Stimulated activated naive CD8-positive, alpha-beta T cell treated with anti-CD3 and anti-CD28 coated beads, Interleukin-15, Interleukin-2, amounts not matched to agents 100 ng/mL and 50 ng/mL, for 24 hours (primary cell): ENCODE measurements around the gene PPP2R2D.
"Not testable (repeated sequence)": the region's sequence is repeated elsewhere in the genome, so short reads cannot be mapped to it uniquely, and the experiment has no call there.

ENCODE experiments used
- H3K27ac Mint-ChIP-seq: one replicate; pipeline ENCODE4 v1.8.0; 2021; ENCODE audit warnings: mild to moderate bottlenecking, mixed read lengths
- H3K27me3 Mint-ChIP-seq: one replicate; pipeline ENCODE4 v1.8.0; 2021; ENCODE audit warnings: mixed read lengths
- H3K36me3 Mint-ChIP-seq: one replicate; pipeline ENCODE4 v1.8.0; 2021; ENCODE audit warnings: low read depth, mixed read lengths
- H3K4me1 Mint-ChIP-seq: one replicate; pipeline ENCODE4 v1.8.0; 2021; ENCODE audit warnings: low read depth, mixed read lengths
- H3K4me3 Mint-ChIP-seq: one replicate; pipeline ENCODE4 v1.8.0; 2021; ENCODE audit warnings: mild to moderate bottlenecking, mixed read lengths
- H3K9me3 Mint-ChIP-seq: one replicate; pipeline ENCODE4 v1.8.0; 2021; ENCODE audit warnings: mixed read lengths

The PPP2R2D gene

DNA sequence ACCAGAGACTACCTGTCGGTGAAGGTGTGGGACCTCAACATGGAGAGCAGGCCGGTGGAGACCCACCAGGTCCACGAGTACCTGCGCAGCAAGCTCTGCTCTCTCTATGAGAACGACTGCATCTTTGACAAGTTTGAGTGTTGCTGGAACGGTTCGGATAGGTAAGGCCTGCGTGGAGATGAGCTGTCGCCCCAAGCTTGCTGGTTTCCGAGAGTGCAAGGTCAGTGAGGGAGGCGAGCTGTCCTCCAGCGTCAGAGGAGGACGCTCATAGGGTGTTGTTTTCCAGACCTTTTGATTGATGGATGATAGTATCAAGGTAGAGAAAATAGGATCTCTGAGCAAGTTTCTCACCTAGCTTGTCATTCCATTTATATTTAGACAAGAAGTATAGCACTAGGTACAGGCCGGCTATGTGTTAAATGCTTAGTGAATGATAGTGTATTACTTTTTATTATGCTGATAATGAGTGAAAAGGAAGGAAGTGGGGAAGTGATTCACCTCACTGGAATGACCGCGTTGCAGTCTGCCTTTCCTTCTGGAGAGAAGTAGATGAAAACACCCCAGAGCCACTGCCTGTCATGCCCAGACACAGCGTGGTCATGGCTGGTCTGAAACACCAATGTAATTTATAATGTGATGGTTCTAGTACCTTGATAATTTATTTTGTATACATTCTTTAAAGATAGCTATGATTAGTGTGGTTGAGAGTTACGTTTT is 47.0 kb downstream of the PPP2R2D start:
- Mint-ChIP-seq H3K4me1 (no peaks in the 10 kb centered on the region), H3K36me3 (peaks cover 68% of the 10 kb centered on the region), H3K27ac (no peak overlapping the region), H3K27me3 (no peaks in the 10 kb centered on the region), H3K9me3 (no peaks in the 10 kb centered on the region), H3K4me3 (no peak overlapping the region)

DNA sequence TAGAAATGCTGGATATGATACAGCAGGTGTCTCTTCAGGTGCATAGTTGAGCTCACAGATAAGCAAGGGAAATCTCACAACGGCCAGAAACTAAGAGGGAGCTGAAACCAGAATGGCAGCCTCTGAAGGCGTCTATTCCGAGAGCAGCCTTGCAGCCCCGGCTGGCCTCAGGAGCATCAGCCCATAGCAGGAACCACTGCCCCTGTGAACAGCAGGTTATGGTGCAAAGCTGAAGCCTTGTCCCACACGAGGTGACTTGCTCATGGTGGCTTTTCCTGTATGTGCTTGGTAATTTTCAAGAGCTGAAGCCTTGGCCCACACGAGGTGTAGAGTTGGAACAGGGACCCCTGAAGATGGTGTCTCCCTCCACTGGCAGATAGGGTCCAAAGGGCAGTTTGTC is 47.7 kb downstream of the PPP2R2D start:
- no peak overlapping the region for H3K27ac Mint-ChIP-seq
- H3K36me3 Mint-ChIP-seq = peaks cover 64% of the 10 kb centered on the region

DNA sequence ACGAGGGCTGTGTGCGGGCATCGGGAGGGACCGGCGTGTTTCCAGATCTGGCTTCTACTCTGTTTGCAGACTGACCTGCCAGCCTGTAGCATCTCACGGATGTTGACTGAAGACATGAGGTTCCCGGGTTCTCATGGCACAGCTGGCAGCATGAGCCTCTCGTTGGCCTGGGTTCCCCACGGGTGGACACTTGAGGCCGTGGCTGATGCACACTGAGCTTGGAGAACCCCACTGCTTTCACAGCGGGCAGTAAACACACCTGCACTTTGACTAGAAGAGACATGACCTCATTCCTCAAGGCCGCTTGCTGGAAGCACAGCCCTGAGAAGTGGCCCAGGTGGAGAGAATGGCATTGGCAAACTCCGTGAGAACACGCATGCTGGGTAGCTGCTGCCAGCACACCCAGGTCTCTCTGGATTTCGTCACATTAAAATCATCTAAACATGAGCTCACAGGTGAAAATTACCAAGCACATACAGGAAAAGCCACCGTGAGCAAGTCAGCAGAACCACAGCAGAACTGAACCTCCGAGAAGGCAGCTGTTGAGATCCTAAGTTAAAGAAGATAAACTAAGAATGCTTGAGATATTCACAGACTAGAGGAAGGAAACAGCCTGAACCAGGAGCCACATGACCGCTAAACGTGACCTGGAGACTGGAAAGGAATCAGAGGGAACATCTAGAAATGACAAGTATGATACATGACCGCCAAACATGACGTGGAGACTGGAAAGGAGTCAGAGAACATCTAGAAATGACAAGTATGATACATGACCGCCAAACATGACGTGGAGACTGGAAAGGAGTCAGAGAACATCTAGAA is 48.4 kb downstream of the PPP2R2D start:
- Mint-ChIP-seq H3K27ac (no peak overlapping the region), H3K4me1 (no peaks in the 10 kb centered on the region), H3K9me3 (no peaks in the 10 kb centered on the region), H3K4me3 (no peak overlapping the region), H3K27me3 (no peaks in the 10 kb centered on the region), H3K36me3 (peaks cover 63% of the 10 kb centered on the region)

More for the DNA sequence above, 47.7 kb downstream of the PPP2R2D start:
- H3K4me1 Mint-ChIP-seq = no peaks in the 10 kb centered on the region
- no peak overlapping the region for H3K4me3 Mint-ChIP-seq
- no peaks in the 10 kb centered on the region for H3K27me3 Mint-ChIP-seq
- no peaks in the 10 kb centered on the region for H3K9me3 Mint-ChIP-seq

DNA sequence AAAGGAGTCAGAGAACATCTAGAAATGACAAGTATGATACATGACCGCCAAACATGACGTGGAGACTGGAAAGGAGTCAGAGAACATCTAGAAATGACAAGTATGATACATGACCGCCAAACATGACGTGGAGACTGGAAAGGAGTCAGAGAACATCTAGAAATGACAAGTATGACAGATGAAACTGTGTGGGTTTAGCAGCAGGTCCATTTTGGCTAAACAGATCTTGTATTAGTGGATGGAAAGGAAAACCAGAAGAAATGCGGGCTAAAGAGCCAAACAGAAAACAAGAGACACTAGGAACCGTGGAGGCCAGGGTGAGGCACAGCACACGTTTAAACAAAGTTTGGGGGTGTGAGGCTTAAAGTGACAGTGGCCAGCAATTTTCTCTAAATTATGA is 49.1 kb downstream of the PPP2R2D start:
- H3K9me3 Mint-ChIP-seq, H3K27ac Mint-ChIP-seq, H3K4me1 Mint-ChIP-seq, H3K27me3 Mint-ChIP-seq, H3K4me3 Mint-ChIP-seq: not testable (repeated sequence)
- H3K36me3 Mint-ChIP-seq = peaks cover 65% of the 10 kb centered on the region

DNA sequence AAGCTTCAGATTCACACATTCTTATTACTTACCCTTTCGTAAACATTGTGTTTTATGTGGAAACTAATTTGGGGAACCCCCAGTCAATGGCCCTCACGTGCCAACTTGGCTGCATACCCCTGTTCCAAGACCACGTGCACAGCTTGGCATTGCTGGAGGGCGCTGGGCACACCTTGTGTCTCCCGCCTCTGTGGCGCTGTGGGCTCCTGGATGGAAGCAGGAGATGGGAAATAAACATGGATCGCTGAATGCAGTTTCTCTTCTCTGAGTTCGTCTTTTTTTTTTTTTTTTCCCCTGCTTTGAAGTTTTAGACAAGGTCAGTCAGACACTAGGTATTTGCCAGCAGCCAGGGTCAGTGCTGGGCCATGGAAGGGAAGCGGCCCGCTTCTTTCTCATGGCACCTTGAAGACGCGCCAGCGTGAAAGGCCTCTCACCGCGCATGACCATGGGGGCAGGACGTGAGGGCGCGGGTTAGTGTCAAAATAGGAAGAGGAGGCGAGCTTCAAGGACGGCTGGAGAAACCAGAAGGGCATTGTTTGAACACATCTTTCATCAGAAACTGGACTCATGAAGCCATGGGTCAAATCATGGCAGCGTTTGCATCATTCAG is 53.7 kb downstream of the PPP2R2D start:
- H3K27me3 Mint-ChIP-seq = no peaks in the 10 kb centered on the region
- no peak overlapping the region for H3K27ac Mint-ChIP-seq
- no peaks in the 10 kb centered on the region for H3K9me3 Mint-ChIP-seq
- no peaks in the 10 kb centered on the region for H3K4me1 Mint-ChIP-seq
- H3K4me3 Mint-ChIP-seq = no peak overlapping the region
- H3K36me3 Mint-ChIP-seq = peaks cover 58% of the 10 kb centered on the region

DNA sequence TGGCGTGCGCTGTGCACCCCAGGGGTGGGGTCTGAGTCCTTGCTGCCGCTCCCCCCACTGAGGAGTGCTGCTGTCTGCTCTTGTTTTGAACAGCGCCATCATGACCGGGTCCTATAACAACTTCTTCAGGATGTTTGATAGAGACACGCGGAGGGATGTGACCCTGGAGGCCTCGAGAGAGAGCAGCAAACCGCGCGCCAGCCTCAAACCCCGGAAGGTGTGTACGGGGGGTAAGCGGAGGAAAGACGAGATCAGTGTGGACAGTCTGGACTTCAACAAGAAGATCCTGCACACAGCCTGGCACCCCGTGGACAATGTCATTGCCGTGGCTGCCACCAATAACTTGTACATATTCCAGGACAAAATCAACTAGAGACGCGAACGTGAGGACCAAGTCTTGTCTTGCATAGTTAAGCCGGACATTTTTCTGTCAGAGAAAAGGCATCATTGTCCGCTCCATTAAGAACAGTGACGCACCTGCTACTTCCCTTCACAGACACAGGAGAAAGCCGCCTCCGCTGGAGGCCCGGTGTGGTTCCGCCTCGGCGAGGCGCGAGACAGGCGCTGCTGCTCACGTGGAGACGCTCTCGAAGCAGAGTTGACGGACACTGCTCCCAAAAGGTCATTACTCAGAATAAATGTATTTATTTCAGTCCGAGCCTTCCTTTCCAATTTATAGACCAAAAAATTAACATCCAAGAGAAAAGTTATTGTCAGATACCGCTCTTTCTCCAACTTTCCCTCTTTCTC is 55.0 kb downstream of the PPP2R2D start:
- Mint-ChIP-seq H3K27ac (no peak overlapping the region), H3K27me3 (no peaks in the 10 kb centered on the region), H3K9me3 (no peaks in the 10 kb centered on the region), H3K36me3 (peaks cover 50% of the 10 kb centered on the region), H3K4me1 (no peaks in the 10 kb centered on the region), H3K4me3 (no peak overlapping the region)

DNA sequence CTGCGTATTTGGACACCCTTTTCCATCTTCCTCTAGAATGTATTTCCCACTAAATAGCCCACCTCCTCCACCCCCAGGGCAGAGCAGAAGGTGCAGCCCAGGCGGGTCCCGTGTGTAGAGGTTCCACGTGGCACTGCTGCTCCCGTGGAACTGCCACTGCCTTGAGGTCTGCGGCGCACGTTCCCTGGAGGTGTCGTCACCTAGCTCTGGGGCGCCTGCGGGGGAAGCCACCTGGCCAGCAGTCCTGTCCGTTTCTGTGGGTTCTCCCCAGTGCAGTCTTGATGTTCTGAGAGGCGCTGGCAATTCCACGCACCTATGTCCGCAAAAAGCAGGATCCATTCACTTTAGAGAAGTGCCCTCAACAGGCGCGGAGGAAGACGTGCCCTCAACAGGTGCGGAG is 59.0 kb downstream of the PPP2R2D start:
- H3K27ac Mint-ChIP-seq = no peak overlapping the region
- no peaks in the 10 kb centered on the region for H3K27me3 Mint-ChIP-seq
- no peak overlapping the region for H3K4me3 Mint-ChIP-seq
- peaks cover 40% of the 10 kb centered on the region for H3K36me3 Mint-ChIP-seq
- peaks cover 10% of the 10 kb centered on the region for H3K4me1 Mint-ChIP-seq
- no peaks in the 10 kb centered on the region for H3K9me3 Mint-ChIP-seq

DNA sequence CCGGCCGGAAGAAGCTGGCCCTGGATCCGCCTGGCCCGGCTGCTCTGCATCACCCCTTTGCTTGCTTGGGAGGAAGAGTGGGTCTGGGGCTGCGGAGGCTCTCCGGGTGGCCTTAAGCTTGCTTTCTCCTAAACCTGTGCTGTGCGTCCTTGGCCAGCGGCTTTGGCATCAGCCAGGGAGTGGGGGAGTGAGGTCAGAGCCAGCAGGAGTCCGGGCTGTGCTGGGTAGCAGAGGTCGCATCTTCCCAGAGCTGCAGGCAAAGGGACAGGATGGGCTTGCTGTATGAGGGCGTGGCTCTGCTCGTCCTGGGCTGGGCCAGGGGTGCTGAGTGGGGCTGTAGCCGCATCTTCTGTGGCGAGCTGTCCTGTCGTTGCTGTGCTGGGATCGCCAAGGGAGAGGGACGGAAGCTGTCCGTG is 59.8 kb downstream of the PPP2R2D start:
- Mint-ChIP-seq H3K27ac (no peak overlapping the region), H3K9me3 (no peaks in the 10 kb centered on the region), H3K27me3 (no peaks in the 10 kb centered on the region), H3K4me1 (peaks cover 17% of the 10 kb centered on the region), H3K4me3 (no peak overlapping the region), H3K36me3 (peaks cover 34% of the 10 kb centered on the region)

DNA sequence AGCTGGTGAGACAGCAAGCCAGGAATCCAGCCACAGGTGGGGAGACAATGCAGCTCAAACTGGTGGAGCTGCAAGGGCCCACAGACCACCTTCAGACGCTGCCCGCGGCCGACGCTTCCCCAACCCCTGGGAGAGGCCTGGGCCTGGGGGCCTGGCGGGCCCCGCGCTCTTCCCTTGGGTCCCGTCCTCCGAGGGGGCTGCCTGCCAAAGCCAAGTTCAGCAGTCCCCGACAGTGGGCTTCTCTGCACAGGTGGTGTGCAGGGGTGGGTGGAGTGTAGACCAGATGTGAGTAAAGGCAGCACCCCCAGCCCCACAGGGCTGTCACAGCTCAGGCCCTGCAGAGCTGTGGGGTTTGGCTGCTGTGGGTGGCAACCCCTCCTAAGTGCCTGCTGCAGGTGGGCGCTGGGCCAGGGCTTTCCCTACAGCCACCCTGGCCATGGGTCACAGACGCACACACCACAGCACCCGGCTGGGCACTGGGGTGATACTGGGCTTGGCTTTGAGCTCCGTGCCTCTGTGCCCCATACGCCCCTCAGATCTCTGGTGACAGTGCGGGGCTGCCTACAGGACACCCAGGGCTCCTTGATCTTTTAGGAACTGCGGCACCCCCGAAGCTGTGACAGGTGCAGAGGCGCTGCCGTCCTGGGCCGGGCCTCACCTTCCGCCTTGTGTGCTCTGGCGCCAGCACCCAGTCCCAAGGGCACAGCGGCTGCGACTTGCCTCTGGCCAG is 60.4 kb downstream of the PPP2R2D start:
- peaks cover 19% of the 10 kb centered on the region for H3K4me1 Mint-ChIP-seq
- H3K4me3 Mint-ChIP-seq = no peak overlapping the region
- peaks cover 34% of the 10 kb centered on the region for H3K36me3 Mint-ChIP-seq
- H3K27ac Mint-ChIP-seq = no peak overlapping the region
- no peaks in the 10 kb centered on the region for H3K27me3 Mint-ChIP-seq
- no peaks in the 10 kb centered on the region for H3K9me3 Mint-ChIP-seq

DNA sequence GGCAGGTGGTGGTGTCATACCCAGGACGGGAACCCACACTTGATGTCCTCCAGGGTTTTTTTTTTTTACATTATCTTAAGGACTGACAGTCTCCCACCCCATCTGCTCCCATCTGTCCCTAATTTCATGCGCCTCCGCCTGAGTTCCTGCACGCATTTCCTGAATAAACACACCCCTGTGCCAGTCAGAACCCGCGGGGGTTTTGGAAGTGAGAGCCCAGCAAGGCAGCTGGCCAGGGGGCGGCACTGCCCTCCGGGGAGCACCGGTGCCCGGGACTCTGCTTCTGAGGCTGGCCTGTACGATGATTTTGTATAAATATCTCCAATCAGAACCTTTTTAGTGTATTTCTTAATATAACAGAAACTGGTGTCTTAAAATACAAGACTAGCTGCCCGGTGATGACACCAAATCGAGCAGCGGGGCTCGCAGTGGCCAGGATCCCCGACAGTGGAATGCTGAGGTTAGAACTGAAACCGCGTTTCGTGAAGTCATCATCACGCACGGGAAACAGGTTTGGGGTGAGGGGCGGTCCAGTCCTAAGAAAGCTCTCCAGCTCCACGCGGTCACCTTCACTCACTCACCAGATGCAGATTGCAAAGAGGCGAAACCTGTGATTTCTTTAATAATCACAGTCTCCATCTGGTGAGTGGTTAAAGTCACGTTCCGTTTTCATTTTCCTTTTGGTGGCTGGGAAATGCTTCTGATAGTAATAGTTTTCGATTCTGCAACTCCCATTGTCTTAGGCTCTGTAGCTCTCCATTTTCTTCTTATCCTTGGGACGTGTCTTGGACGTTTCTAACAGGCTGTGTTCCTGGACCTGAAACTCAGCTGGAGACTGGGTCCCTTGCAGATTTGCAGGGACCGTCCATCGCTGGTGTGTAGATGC is 61.2 kb downstream of the PPP2R2D start:
- Mint-ChIP-seq H3K4me3 (no peak overlapping the region), H3K27ac (no peak overlapping the region), H3K36me3 (peaks cover 31% of the 10 kb centered on the region), H3K27me3 (no peaks in the 10 kb centered on the region), H3K4me1 (peaks cover 19% of the 10 kb centered on the region), H3K9me3 (no peaks in the 10 kb centered on the region)

DNA sequence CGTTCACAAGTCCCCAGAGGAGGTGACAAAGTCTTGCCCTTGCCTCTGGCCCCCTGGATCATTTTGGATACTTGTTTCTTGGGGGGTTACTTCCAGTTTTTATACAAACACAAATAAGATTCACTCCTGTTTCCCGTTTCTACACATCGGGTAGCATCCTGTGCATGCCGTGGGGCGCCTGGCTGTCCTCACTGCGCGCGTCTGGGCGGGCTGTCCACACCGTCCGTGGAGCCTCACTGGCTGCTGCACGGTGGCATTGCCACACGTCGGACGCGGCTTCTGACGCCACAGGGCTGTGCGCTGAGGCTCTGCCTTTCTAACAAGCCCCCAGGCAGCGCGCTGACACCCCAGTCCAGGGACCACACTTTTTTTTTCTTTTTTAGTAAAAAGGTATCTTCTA is 62.5 kb downstream of the PPP2R2D start:
- Mint-ChIP-seq H3K27ac (no peak overlapping the region), H3K4me1 (peaks cover 19% of the 10 kb centered on the region), H3K4me3 (no peak overlapping the region), H3K27me3 (no peaks in the 10 kb centered on the region), H3K36me3 (peaks cover 29% of the 10 kb centered on the region), H3K9me3 (no peaks in the 10 kb centered on the region)

DNA sequence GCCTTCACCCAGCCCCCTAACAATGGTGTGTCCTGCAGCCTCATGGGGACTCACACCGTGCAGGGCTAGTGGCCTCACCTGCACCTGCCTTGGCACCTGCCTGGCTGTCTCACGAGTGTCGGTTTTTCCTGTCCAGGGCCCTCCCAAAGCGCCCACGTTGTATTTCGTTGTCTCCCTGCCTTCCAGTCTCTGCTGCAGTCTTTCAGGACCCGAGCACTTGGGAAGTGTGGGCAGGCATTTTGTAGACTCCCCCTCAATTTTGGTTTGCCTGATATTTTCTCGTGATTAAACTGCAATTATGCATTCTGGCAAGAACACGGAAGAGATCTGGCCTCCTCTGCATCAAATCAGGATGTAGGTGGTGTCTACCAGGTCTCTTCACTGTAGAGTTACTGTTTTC is 63.0 kb downstream of the PPP2R2D start:
- H3K4me1 Mint-ChIP-seq = peaks cover 19% of the 10 kb centered on the region
- H3K36me3 Mint-ChIP-seq = peaks cover 34% of the 10 kb centered on the region
- no peaks in the 10 kb centered on the region for H3K27me3 Mint-ChIP-seq
- no peak overlapping the region for H3K4me3 Mint-ChIP-seq
- H3K9me3 Mint-ChIP-seq = no peaks in the 10 kb centered on the region
- no peak overlapping the region for H3K27ac Mint-ChIP-seq

DNA sequence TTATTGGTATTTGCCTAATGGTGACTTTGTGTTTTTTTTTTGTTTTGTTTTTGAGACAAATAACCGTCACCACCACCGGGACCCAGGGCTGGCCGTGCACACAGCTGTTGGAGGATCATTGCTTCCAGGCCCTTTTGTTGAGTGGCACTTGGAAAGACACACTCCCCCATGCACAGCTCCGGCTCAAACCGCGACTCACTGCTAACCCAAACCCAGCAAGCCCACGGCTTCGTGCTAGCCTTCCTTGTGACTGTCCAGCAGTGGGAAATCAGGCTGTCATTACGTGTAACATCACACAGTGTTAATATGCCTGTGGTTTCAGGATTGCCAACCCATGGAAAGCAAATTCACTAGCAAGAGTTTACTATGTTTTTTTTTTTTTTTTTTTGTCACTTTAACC is 63.5 kb downstream of the PPP2R2D start:
- Mint-ChIP-seq H3K9me3 (no peaks in the 10 kb centered on the region), H3K27me3 (no peaks in the 10 kb centered on the region), H3K4me3 (no peak overlapping the region), H3K4me1 (peaks cover 19% of the 10 kb centered on the region), H3K27ac (no peak overlapping the region), H3K36me3 (peaks cover 39% of the 10 kb centered on the region)
